GM21825 (cell line): ENCODE data around the gene NCAPH2.

Experiments used
- ATAC-seq: cut with Tn5 transposase; IDR thresholded peaks from one replicate; pipeline ENCODE4 v1.9.1; 2021; ENCODE audit warnings: mild to moderate bottlenecking, moderate library complexity; ENCODE audit not compliant: unreplicated experiment

The NCAPH2 gene

DNA sequence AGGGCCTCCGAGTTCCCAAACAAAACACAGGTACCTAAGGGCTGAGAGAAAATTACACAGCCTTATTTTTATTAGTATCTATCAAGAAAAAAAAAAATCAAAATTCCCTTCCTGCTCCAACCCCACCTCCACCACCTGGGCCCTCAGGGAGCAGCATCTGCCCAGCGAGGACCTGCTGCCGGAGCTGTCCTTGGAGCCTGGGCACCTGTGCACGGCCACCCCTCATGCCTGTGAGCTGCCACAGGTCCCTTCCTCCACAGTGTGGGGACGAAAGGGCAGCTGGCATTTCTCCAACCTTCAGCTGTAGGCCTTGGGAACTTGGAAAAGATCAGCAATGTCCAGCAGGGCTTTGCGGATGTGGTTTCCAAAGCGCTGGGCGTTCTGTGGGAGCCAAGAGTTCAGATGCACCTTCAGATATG, 61.0 kb downstream of the NCAPH2 start:
- ATAC-seq: no peak

DNA sequence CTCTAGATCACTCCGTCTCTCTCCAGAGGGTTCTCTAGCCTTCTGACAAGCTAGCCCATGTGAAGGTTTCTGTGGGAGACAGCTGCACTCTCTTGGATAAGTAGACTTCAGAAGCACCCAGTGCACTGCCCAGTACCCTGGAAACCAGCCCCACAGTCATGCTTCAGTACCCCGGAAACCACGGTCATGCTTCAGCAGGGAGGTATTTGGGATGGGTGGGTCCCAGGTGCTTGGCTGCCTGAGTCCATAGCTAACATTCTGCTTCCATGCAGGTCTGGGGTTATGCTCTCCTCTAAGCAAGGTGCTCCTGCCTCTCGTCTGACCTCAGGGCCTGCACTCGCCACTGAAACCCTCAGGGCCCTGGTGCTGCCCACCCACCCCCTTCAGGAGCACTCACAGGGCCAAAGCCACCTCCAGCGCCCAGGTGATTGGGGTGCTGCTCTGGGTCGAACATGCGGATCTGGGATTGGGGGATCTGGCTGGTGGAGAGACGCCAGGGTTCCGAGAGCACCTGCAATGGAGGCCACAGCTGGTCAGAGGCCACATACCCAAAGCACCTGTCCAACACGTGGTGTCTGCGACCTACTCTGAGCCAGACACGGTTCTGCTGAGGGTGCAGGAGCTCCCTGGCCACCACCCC, 62.0 kb downstream of the NCAPH2 start:
- ATAC-seq: no peak

DNA sequence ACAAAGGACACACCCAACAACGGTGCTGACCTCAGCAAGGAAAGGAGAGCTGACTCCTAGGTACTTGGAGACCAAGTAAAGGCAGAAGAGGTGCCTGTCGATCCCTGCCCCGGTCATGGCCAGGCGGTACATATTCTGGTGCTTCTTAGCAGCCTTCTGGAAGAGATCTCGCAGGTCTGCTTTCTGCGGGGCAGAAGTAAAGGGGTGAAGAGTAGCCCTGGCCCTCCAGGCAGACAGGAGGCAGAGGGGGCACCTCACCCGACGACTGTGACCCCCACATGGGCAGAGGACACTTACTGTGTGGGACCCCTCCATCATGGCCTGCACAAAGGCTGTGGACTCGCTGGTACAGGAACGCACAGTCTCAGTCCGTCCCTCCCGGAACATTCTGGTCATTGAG, 62.8 kb downstream of the NCAPH2 start:
- ATAC-seq: no peak

DNA sequence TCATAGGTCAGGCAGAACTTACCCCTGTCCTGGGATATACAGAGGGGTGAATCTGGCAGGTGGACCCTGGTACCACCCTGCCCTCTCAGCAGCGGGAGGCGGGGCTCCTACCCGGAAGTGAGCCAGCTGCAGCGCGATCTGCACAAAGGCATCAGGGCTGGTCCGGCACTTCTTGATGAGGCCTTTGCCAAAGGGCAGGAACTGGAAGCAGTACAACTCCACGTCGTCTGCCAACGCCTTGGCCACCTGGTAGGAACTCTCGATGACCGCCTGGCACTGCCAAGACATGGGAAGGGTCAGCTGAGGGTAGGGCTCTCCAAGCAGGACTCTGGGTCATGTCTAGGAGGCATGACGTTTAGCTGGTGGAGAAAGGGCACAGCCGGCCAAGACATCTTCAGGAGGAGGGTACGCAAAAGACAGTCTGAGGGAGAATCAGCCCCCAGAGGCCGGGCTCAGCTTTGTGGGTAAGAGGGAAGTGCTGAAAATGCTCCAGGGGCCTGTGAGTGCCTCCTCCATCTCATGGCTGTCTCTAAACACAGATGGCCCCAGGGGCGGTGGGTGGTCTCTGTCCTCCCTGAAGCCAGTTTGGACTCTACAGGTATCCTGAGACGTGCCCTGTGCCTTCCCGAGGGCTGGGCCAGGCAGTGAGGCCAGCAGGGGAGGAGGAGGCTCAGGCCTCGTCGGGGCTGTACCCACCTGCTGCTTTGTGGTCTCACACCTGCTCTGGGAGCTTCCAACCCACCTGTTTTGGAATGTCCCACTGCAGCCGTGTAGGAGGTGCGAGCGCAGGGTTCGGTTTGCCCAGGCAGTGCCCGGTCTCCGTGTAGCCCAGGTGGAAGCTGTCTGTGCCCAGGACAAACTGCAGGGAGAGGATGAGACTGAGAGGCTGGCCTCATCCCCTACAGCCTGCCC, 63.5 kb downstream of the NCAPH2 start:
- no peak for ATAC-seq

DNA sequence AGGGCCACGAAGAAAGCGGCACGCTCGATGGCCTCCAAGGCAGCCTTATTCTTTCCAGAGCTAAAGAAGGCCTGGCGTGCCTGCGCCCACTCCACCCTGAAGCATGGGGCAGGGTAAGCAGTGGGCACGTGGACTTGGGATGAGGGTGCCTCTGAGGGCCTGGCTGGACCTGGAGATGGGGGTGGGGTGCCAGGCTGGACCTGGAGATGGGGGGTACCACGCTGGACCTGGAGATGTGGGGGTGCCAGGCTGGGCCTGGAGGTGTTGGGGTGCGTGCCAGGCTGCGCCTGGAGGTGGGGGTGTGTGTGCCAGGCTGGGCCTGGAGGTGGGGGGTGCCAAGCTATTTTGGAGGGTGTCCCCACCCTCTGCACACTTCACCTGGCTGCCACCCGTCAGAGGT, 64.9 kb downstream of the NCAPH2 start:
- ATAC-seq: no peak

DNA sequence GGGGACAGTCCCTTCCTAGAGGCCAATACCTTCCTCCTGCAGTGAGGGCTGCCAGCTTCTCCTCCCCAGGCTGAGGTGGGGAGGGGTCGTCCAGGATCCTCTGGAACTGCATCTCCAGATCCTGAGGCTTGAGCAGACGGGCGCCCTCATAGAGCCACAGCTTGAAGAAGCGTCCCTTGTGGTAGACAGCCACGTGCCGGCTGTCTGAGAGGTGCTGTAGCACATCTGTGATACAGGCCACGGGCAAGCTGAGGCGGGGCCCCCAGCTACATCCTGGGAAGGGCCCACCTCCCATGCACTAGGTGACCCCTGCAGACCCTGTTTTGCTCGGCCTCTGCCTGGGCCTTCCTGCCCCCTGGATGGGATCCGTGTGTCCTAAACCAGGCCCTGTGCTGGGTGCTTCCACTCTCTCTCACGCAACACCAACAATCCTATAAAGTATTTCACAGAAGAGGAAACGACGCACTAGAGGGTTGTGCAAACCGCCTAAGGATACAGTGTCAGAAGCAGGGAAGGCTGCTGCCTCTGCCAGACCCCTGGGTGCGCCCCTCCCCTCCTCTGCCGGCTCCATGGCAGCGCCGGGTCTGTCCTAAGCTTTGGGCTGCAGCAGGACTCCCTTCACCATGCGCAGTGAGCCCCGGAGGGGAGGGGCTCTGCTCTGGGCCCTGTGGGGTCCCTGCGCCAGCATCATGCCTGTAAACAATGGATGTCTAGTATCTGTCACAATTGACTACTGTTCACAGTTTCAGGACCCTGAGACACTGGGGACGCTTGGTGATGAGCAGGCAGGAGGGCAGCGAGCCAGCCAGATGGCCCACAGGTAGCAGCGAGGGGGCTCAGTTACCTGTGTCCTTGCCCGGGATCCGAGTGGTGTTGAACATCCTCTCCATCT, 65.7 kb downstream of the NCAPH2 start:
- ATAC-seq: no peak

DNA sequence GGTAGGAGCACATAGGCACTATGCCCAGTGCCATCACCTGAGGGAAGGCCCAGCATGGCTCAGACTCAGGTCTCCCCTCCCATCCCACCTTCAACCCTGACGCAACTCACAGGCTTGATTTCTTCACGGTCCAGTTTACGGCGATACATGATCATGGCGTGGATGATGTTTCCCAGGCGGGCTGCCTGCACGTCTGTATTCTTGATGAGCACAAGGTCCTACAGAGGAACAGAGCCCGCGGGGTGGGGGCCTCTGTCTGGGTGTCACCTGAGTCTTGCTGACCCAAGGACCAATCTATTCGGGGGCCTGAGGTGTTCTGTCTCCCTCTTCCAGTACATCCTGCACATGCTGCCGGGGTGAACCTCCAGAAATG, 66.3 kb downstream of the NCAPH2 start:
- no peak for ATAC-seq
